Trophoblast cell (in vitro differentiated cells and primary cell): ENCODE measurements around the gene ADI1.

Source experiments
- DNase-seq, 2 donors: peaks; one replicate each; pipeline ENCODE4 v3.0.0-alpha.2; 2016
- H2AFZ ChIP-seq: 2 replicates; pipeline ENCODE4 v1.6.1; 2013; ENCODE audit warnings: low read length, moderate library complexity, mild to moderate bottlenecking; ENCODE audit not compliant: insufficient read depth, poor library complexity
- H2AK5ac ChIP-seq: 2 replicates; pipeline ENCODE4 v1.6.1; 2013; ENCODE audit warnings: mild to moderate bottlenecking, low read length
- H2BK120ac ChIP-seq: 2 replicates; pipeline ENCODE4 v1.6.1; 2013; ENCODE audit warnings: low read length, mild to moderate bottlenecking, moderate library complexity; ENCODE audit not compliant: insufficient read depth, poor library complexity
- H2BK12ac ChIP-seq: 2 replicates; pipeline ENCODE4 v1.6.1; 2013; ENCODE audit warnings: mild to moderate bottlenecking, low read length, moderate library complexity
- H2BK5ac ChIP-seq: 2 replicates; pipeline ENCODE4 v1.6.1; 2013; ENCODE audit warnings: low read length, low read depth, moderate library complexity, mild to moderate bottlenecking; ENCODE audit not compliant: poor library complexity
- H3K14ac ChIP-seq: 2 replicates; pipeline ENCODE4 v1.6.1; 2013; ENCODE audit warnings: mild to moderate bottlenecking, low read length
- H3K18ac ChIP-seq: 2 replicates; pipeline ENCODE4 v1.6.1; 2013; ENCODE audit warnings: mild to moderate bottlenecking, low read length
- H3K23ac ChIP-seq: 2 replicates; pipeline ENCODE4 v1.6.1; 2013; ENCODE audit warnings: low read length
- H3K27ac ChIP-seq: 2 replicates; pipeline ENCODE4 v1.5.1; 2013; ENCODE audit warnings: low read depth, mild to moderate bottlenecking, inconsistent platforms, low read length, moderate library complexity
- H3K27me3 ChIP-seq: 2 replicates; pipeline ENCODE4 v1.6.1; 2013; ENCODE audit warnings: inconsistent platforms, mild to moderate bottlenecking, low read length, moderate library complexity; ENCODE audit not compliant: insufficient read depth
- H3K36me3 ChIP-seq, 2 experiments: 1 replicate in 1 of 2; 2 replicates in 1 of 2; pipeline ENCODE4 v1.6.1; 2013; ENCODE audit warnings: low read length in 2 of 2, mild to moderate bottlenecking in 2 of 2, moderate library complexity in 1 of 2; ENCODE audit not compliant: insufficient read depth in 2 of 2, control insufficient read depth in 1 of 2
- H3K4ac ChIP-seq: 2 replicates; pipeline ENCODE4 v1.6.1; 2013; ENCODE audit warnings: low read depth, mild to moderate bottlenecking, low read length, moderate library complexity
- H3K4me1 ChIP-seq, 2 experiments: 1 replicate in 1 of 2; 2 replicates in 1 of 2; pipeline ENCODE4 v1.6.1; 2013; ENCODE audit warnings: low read length in 2 of 2, mild to moderate bottlenecking in 2 of 2, moderate library complexity in 1 of 2; ENCODE audit not compliant: insufficient read depth in 2 of 2, control insufficient read depth in 1 of 2
- H3K4me2 ChIP-seq: 2 replicates; pipeline ENCODE4 v1.6.1; 2013; ENCODE audit warnings: inconsistent platforms, mild to moderate bottlenecking, low read length, moderate library complexity
- H3K4me3 ChIP-seq: 2 replicates; pipeline ENCODE4 v1.5.1; 2013; ENCODE audit warnings: mild to moderate bottlenecking, low read depth, low read length, inconsistent platforms
- H3K79me1 ChIP-seq: one replicate; pipeline ENCODE4 v1.6.1; 2013; ENCODE audit warnings: low read length
- H3K79me2 ChIP-seq: 2 replicates; pipeline ENCODE4 v1.6.1; 2013; ENCODE audit warnings: low read length, mild to moderate bottlenecking; ENCODE audit not compliant: control insufficient read depth, insufficient read depth, poor library complexity
- H3K9ac ChIP-seq: 2 replicates; pipeline ENCODE4 v1.6.1; 2013; ENCODE audit warnings: mild to moderate bottlenecking, low read length
- H3K9me3 ChIP-seq: 2 replicates; pipeline ENCODE4 v1.6.1; 2013; ENCODE audit warnings: low read depth, mild to moderate bottlenecking, control low read depth, inconsistent platforms, low read length; ENCODE audit not compliant: insufficient read depth
- H4K12ac ChIP-seq: 2 replicates; pipeline ENCODE4 v1.6.1; 2013; ENCODE audit warnings: low read depth, mild to moderate bottlenecking, low read length, moderate library complexity
- H4K8ac ChIP-seq: 2 replicates; pipeline ENCODE4 v1.6.1; 2013; ENCODE audit warnings: low read depth, mild to moderate bottlenecking, low read length, moderate library complexity
- H4K91ac ChIP-seq: one replicate; pipeline ENCODE4 v1.6.1; 2013; ENCODE audit warnings: low read depth, mild to moderate bottlenecking, low read length, moderate library complexity
- WGBS: extraction: QIAGEN DNeasy Blood & Tissue Kit; methylation state at CpG from one replicate; pipeline ENCODE4 v1.1.7; 2013; ENCODE audit warnings: missing lambda C conversion rate; ENCODE audit not compliant: insufficient read length, insufficient coverage; ENCODE audit errors: extremely low coverage; 5-methylcytosine and 5-hydroxymethylcytosine counted together

The ADI1 gene

DNA sequence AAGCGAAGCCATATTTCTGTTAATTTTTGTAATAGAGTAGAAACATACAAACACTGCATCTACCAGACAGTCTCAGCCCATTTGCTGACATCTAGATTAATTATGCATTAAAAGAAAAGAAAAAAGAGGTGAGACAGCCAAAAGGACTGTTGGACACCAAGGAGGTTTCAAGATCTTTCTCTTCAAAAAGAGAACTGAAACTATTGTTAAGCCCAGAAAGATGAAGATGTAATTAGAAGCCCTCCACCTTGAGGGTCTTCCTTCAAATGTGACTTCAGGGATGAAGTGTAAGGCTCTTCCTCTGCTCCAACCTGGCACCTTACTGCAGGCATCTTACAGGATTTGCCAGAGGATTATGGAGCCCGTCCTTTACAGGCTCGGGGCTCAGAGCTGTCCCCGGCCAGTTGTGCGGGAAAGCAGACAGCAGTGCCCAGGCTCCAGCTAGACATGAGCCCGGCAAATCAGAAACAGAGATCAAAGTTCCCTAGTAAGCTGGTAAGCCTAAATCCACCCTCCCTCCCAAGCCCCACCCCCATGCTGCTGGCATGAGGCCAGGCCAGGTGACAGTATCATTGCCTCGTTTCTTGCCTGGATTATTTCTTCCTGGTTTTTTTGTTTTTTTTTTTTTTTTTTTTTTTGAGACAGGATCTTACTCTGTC lies 38.9 kb downstream of the ADI1 start:
- H2AFZ ChIP-seq: no peak overlapping the region
- no peak overlapping the region for H4K12ac ChIP-seq
- no peaks in the 10 kb centered on the region for H3K27me3 ChIP-seq
- no peak overlapping the region for H3K4ac ChIP-seq
- no peak overlapping the region for H2BK120ac ChIP-seq
- no peak overlapping the region for H2AK5ac ChIP-seq
- no peaks in the 10 kb centered on the region for H3K79me2 ChIP-seq
- no peak overlapping the region for H3K14ac ChIP-seq
- no peak overlapping the region for H3K4me3 ChIP-seq
- H4K91ac ChIP-seq: no peak overlapping the region
- peaks cover 5 to 7% of the 10 kb centered on the region in 2 experiments for H3K4me1 ChIP-seq
- no peak overlapping the region for H2BK5ac ChIP-seq
- DNase-seq: no peak
- H4K8ac ChIP-seq: no peak overlapping the region
- no peak overlapping the region for H3K18ac ChIP-seq
- H2BK12ac ChIP-seq: no peak overlapping the region
- no peaks in the 10 kb centered on the region for H3K79me1 ChIP-seq
- no peak overlapping the region for H3K27ac ChIP-seq
- no peak overlapping the region for H3K4me2 ChIP-seq
- no peak overlapping the region for H3K23ac ChIP-seq
- H3K36me3 ChIP-seq: peaks cover 21 to 25% of the 10 kb centered on the region in 2 experiments
- H3K9ac ChIP-seq: no peak overlapping the region
- peaks cover 2% of the 10 kb centered on the region for H3K9me3 ChIP-seq
- WGBS: no CpG with 5 or more reads among the region's 7 CpGs

DNA sequence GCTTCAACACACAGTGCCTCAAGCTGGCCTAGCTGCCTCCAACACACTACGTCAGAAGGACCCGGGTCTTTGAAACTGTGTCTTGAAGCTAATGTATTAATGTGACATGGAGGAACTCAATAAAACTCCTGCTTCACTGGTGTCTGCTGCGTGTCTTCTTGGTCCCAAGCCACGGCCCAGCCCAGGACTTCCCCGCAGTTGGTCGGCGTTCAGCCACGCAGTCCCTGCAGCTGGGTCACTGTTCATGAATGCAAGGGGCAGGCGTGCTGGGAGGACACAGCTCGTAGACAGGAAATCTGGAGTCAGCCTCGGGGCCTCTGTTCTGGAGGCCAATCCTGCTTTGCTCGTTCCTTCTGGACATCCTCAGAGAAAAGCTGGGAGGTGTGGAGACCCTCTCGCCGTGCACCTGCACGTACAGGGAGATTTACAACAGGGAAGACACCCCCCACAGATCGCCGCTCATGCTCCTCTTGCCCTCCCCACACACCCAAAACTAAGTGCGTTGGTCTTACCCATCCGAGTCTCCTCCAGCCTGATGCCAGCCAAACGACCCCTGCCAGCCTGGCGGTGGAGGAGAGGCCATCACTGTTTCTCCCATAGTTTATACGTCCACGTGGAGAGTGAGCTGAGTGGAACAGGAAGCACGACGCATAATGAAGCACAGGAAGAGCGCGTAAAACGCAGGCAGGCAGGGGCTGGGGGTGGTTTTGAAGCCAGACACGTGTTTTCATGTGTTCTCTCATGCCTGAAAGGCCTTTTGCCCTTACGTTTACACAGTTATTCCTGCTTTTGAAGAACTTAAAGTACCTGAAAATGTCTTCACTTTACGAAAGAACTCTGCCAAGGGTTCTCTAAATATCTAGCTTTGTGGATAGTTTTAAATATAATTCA lies 39.7 kb downstream of the ADI1 start:
- Histone ChIP-seq H3K9me3 (peaks cover 1% of the 10 kb centered on the region), H3K4me2 (no peak overlapping the region), H2BK12ac (no peak overlapping the region), H4K8ac (no peak overlapping the region), H3K4me1 (peaks cover 5 to 7% of the 10 kb centered on the region in 2 experiments), H2BK5ac (no peak overlapping the region), H2AFZ (no peak overlapping the region), H3K36me3 (peaks cover 21 to 25% of the 10 kb centered on the region in 2 experiments), H3K4ac (no peak overlapping the region), H3K4me3 (no peak overlapping the region), H3K79me2 (no peaks in the 10 kb centered on the region), H3K9ac (no peak overlapping the region), H4K12ac (no peak overlapping the region), H3K14ac (no peak overlapping the region), H3K27ac (no peak overlapping the region), H3K18ac (no peak overlapping the region), H4K91ac (no peak overlapping the region), H2BK120ac (no peak overlapping the region), H2AK5ac (no peak overlapping the region), H3K23ac (no peak overlapping the region), H3K79me1 (no peaks in the 10 kb centered on the region), H3K27me3 (no peaks in the 10 kb centered on the region)
- WGBS: no CpG with 5 or more reads among the region's 31 CpGs
- DNase-seq: no peak

DNA sequence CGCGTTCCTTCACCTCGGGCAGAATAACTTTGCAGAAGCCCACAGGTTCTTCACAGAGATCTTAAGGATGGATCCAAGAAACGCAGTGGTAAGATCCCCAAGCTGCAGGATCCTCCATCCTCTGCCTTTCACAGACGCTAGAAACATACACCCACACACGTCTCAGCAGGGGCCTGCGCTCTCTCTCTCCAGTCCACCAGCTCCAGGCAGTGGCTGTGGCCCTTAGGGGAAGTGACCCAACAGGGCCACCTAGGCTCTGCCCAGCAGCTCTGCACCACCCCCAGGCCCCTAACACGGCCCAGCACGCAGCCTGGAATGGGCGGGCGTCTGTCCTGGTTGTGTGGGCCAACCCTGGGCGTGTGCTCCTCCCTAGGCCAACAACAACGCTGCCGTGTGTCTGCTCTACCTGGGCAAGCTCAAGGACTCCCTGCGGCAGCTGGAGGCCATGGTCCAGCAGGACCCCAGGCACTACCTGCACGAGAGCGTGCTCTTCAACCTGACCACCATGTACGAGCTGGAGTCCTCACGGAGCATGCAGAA lies 40.4 kb downstream of the ADI1 start:
- Histone ChIP-seq H3K79me2 (no peaks in the 10 kb centered on the region), H3K27me3 (no peaks in the 10 kb centered on the region), H2BK5ac (no peak overlapping the region), H3K9me3 (no peaks in the 10 kb centered on the region), H2BK120ac (no peak overlapping the region), H3K18ac (no peak overlapping the region), H3K36me3 (peaks cover 21 to 25% of the 10 kb centered on the region in 2 experiments), H2BK12ac (no peak overlapping the region), H3K79me1 (no peaks in the 10 kb centered on the region), H3K14ac (no peak overlapping the region), H2AK5ac (no peak overlapping the region), H4K91ac (no peak overlapping the region), H3K4me2 (no peak overlapping the region), H3K4ac (no peak overlapping the region), H3K23ac (no peak overlapping the region), H3K4me1 (peaks cover 5 to 7% of the 10 kb centered on the region in 2 experiments), H3K9ac (no peak overlapping the region), H3K4me3 (no peak overlapping the region), H3K27ac (no peak overlapping the region), H4K8ac (no peak overlapping the region), H2AFZ (no peak overlapping the region), H4K12ac (no peak overlapping the region)
- no CpG with 5 or more reads among the region's 19 CpGs for WGBS
- DNase-seq: no peak

DNA sequence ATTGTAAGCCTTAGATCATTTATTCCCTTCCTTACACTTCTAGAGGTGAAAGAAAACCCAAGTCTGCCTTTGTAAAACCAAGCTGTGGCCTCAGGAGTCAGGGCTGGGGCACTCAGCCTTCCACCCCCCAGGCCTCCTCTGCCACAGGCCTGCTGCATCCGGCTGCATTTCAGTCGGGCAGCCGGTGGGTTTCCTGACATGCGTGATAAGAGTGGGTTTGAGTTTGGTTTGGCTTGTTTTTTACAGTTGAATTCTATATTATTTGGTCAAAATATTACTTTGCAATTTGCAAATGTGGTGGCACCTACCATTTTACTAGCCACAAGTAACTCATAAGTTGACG lies 42.4 kb downstream of the ADI1 start:
- no peak overlapping the region for H3K14ac ChIP-seq
- no peak overlapping the region for H3K27ac ChIP-seq
- no peak overlapping the region for H2AK5ac ChIP-seq
- H3K4me2 ChIP-seq: no peak overlapping the region
- H2BK12ac ChIP-seq: no peak overlapping the region
- H4K12ac ChIP-seq: no peak overlapping the region
- no peak overlapping the region for H3K4ac ChIP-seq
- H3K79me2 ChIP-seq: no peaks in the 10 kb centered on the region
- H3K9ac ChIP-seq: no peak overlapping the region
- H3K79me1 ChIP-seq: no peaks in the 10 kb centered on the region
- no peak overlapping the region for H2AFZ ChIP-seq
- H4K8ac ChIP-seq: no peak overlapping the region
- no peaks in the 10 kb centered on the region for H3K27me3 ChIP-seq
- H3K18ac ChIP-seq: no peak overlapping the region
- peaks cover 25% of the 10 kb centered on the region in 2 experiments for H3K36me3 ChIP-seq
- no peak overlapping the region for H2BK120ac ChIP-seq
- H4K91ac ChIP-seq: no peak overlapping the region
- no peaks in the 10 kb centered on the region for H3K9me3 ChIP-seq
- H2BK5ac ChIP-seq: no peak overlapping the region
- H3K4me1 ChIP-seq: peaks cover 5 to 7% of the 10 kb centered on the region in 2 experiments
- no peak for DNase-seq
- no peak overlapping the region for H3K23ac ChIP-seq
- H3K4me3 ChIP-seq: no peak overlapping the region
- WGBS: no CpG with 5 or more reads among the region's 5 CpGs
